NB4 (cell line): ENCODE results near the gene DPYSL5.
A peak's percentile ranks its signal among the peaks of the same experiment; 100 is the strongest.

Experiments
- DNase-seq: peaks from one replicate; pipeline ENCODE4 v3.0.0; 2010; ENCODE audit warnings: low read depth
- H3K4me3 ChIP-seq: one replicate; pipeline ENCODE4 v1.5.1; 2011; ENCODE audit warnings: mild to moderate bottlenecking, low read depth, low read length, moderate library complexity
- CTCF ChIP-seq: IDR thresholded peaks from one replicate; pipeline ENCODE4 v1.5.1; 2012; ENCODE audit warnings: low read depth, low read length
- MAX ChIP-seq: IDR thresholded peaks from 2 replicates; pipeline ENCODE4 v1.6.1; 2011; ENCODE audit warnings: low read depth, low read length
- MYC ChIP-seq: IDR thresholded peaks from 2 replicates; pipeline ENCODE4 v1.6.1; 2011; ENCODE audit warnings: low read depth, low read length
- POLR2A ChIP-seq: IDR thresholded peaks from 2 replicates; pipeline ENCODE4 v1.6.1; 2011; ENCODE audit warnings: mild to moderate bottlenecking; ENCODE audit not compliant: insufficient read length; ENCODE audit errors: extremely low read depth

DPYSL5 gene

GRCh38 chr2:26983746-26984145, 135.8 kb downstream of the DPYSL5 start:
- TF ChIP-seq MAX (no peak), CTCF (no peak), POLR2A (no peak), MYC (no peak)
- no peak for DNase-seq
- no peak overlapping the region for H3K4me3 ChIP-seq

GRCh38 chr2:26985807-26986206, 137.9 kb downstream of the DPYSL5 start:
- no peak for TF ChIP-seq CTCF
- DNase-seq: no peak
- no peak overlapping the region for H3K4me3 ChIP-seq

GRCh38 chr2:26986576-26986975, 138.6 kb downstream of the DPYSL5 start:
- no peak for DNase-seq
- TF ChIP-seq CTCF (no peak), MAX (no peak), POLR2A (no peak), MYC (no peak)
- no peak overlapping the region for H3K4me3 ChIP-seq

- H3K4me3 ChIP-seq: no peak overlapping the region
- peak; percentile 26 for DNase-seq
- no peak for TF ChIP-seq MYC
- no peak for TF ChIP-seq CTCF
Observed at GRCh38 chr2:26988058-26988860, 140.3 kb downstream of the DPYSL5 start.

- no peak for DNase-seq
- H3K4me3 ChIP-seq: no peak overlapping the region
- TF ChIP-seq POLR2A (no peak), MYC (no peak), MAX (no peak), CTCF (no peak)
Observed at GRCh38 chr2:26989156-26989555, 141.2 kb downstream of the DPYSL5 start.

- no peak for DNase-seq
- TF ChIP-seq MYC: no peak
- no peak for TF ChIP-seq CTCF
- no peak for TF ChIP-seq POLR2A
- TF ChIP-seq MAX: no peak
- H3K4me3 ChIP-seq: no peak overlapping the region
Observed at GRCh38 chr2:26991717-26992116, 143.8 kb downstream of the DPYSL5 start.
